ENCODE measurements around the gene FSD1. TPM values are rescaled to one million over a fixed set of nuclear protein-coding genes. Genes with fewer than 3 reads are reported as not detected.

The FSD1 gene
- polyA plus RNA-seq, 1 experiment, result 6.8 TPM

GRCh38 chr19:4305659-4306058, 1.3 kb downstream of the FSD1 start:
- no peak overlapping the region for H3K4me3 ChIP-seq (ENCODE audit: low read depth, low read length)
- CTCF ChIA-PET, result no interaction called here
- TF ChIP-seq CTCF (IDR thresholded peaks at IDR 0.05; ENCODE audit: low read depth, low read length), result no peak
- no peaks in the 10 kb centered on the region for H3K27me3 ChIP-seq (ENCODE audit: control insufficient read depth, insufficient read depth, low read length)
- no peak for DNase-seq (ENCODE audit: low read depth, low spot score)
- POLR2A ChIA-PET, result no interaction called here
- peaks cover 6% of the 10 kb centered on the region; the same call in 1 of the 2 replicates for H3K9me3 ChIP-seq (ENCODE audit: control insufficient read depth, insufficient read depth, low read length)
- no peak overlapping the region for H3K27ac ChIP-seq (ENCODE audit: low read depth, low read length)

- no peak for TF ChIP-seq CTCF (IDR thresholded peaks at IDR 0.05; ENCODE audit: low read depth, low read length)
- CTCF ChIA-PET, result no interaction called here
- POLR2A ChIA-PET, result no interaction called here
Measured at GRCh38 chr19:4310247-4311121, 6.1 kb downstream of the FSD1 start.

GRCh38 chr19:4313847-4314490, 9.6 kb downstream of the FSD1 start:
- POLR2A ChIA-PET, result no interaction called here
- no peak for TF ChIP-seq CTCF (IDR thresholded peaks at IDR 0.05; ENCODE audit: low read depth, low read length)
- Histone ChIP-seq H3K27me3 (ENCODE audit: control insufficient read depth, insufficient read depth, low read length) (no peaks in the 10 kb centered on the region), H3K4me3 (ENCODE audit: low read depth, low read length) (no peak overlapping the region), H3K27ac (ENCODE audit: low read depth, low read length) (no peak overlapping the region), H3K9me3 (ENCODE audit: control insufficient read depth, insufficient read depth, low read length) (peaks cover 13% of the 10 kb centered on the region)
- no peak for DNase-seq (ENCODE audit: low read depth, low spot score)
- CTCF ChIA-PET, result no interaction called here

More at GRCh38 chr19:4310247-4311121, 6.1 kb downstream of the FSD1 start:
- Histone ChIP-seq H3K4me3 (ENCODE audit: low read depth, low read length) (no peak overlapping the region), H3K27ac (ENCODE audit: low read depth, low read length) (no peak overlapping the region), H3K27me3 (ENCODE audit: control insufficient read depth, insufficient read depth, low read length) (no peaks in the 10 kb centered on the region), H3K9me3 (ENCODE audit: control insufficient read depth, insufficient read depth, low read length) (peaks cover 9% of the 10 kb centered on the region; the same call in 1 of the 2 replicates)
- no peak for DNase-seq (ENCODE audit: low read depth, low spot score)

GRCh38 chr19:4316956-4317355, 12.6 kb downstream of the FSD1 start:
- Histone ChIP-seq H3K27ac (ENCODE audit: low read depth, low read length) (no peak overlapping the region), H3K27me3 (ENCODE audit: control insufficient read depth, insufficient read depth, low read length) (no peaks in the 10 kb centered on the region), H3K4me3 (ENCODE audit: low read depth, low read length) (no peak overlapping the region), H3K9me3 (ENCODE audit: control insufficient read depth, insufficient read depth, low read length) (peaks cover 20% of the 10 kb centered on the region)
- POLR2A ChIA-PET, result no interaction called here
- CTCF ChIA-PET, result no interaction called here
- DNase-seq (ENCODE audit: low read depth, low spot score), result no peak
- TF ChIP-seq CTCF (IDR thresholded peaks at IDR 0.05; ENCODE audit: low read depth, low read length), result no peak

GRCh38 chr19:4318460-4318859, 14.1 kb downstream of the FSD1 start:
- Histone ChIP-seq H3K27ac (ENCODE audit: low read depth, low read length) (no peak overlapping the region), H3K4me3 (ENCODE audit: low read depth, low read length) (no peak overlapping the region), H3K27me3 (ENCODE audit: control insufficient read depth, insufficient read depth, low read length) (no peaks in the 10 kb centered on the region), H3K9me3 (ENCODE audit: control insufficient read depth, insufficient read depth, low read length) (peaks cover 24% of the 10 kb centered on the region)
- no peak for TF ChIP-seq CTCF (IDR thresholded peaks at IDR 0.05; ENCODE audit: low read depth, low read length)
- DNase-seq (ENCODE audit: low read depth, low spot score), result no peak
- POLR2A ChIA-PET, result no interaction called here
- CTCF ChIA-PET, result no interaction called here

Data from AG04450 (cell line).